Astrocyte of the cerebellum (primary cell): ENCODE data around the gene KLHDC10.
A peak's percentile ranks its signal among the peaks of the same experiment; 100 is the strongest.

Experiments
- DNase-seq: peaks from one replicate; pipeline ENCODE4 v3.0.0-alpha.2; 2011; ENCODE audit warnings: low read depth
- H3K4me3 ChIP-seq: 2 replicates; pipeline ENCODE4 v1.5.1; 2011; ENCODE audit warnings: mild to moderate bottlenecking, low read depth, low read length, moderate library complexity
- in situ Hi-C: cut with HindIII; loops from 2 replicates; pipeline ENCODE4 v1.10.0; 2017; ENCODE audit warnings: low sequenced_read_pairs
- TF ChIP-seq, protein P1 (sequence below): IDR thresholded peaks from 2 replicates; pipeline ENCODE4 v1.5.1; 2012; ENCODE audit warnings: low read length, low read depth, moderate library complexity, mild to moderate bottlenecking; ENCODE audit errors: missing control alignments

The KLHDC10 gene

DNA sequence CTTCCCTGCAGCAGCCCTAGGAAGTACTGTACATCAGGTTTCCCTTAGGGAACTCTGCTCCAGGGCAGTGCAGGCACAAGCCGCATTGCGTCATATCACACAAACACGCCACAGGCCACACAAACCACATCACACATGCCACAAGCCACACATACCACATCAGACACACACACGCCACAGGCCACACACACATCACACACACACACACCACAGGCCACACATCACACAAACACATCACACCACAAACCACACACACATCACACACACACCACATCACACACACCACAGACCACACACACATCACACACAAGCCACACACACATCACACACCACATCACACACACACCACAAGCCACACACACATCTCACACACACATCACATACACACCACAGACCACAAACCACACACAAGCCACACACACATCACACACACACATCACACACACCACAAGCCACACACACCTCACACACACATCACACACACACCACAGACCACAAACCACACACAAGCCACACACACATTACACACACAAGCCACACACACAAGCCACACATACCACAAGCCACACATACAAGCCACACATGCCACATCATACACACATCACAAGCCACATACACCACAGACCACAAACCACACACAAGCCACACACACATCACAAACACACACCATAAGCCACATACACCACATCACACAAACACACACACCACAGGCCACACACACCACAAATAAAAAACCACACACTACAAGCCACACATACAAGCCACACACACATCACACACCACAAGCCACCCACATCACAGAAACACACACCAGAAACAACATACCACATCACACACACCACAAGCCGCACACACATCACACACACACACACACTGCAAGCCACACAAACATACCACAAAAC lies 81.5 kb downstream of the KLHDC10 start:
- no peak for DNase-seq
- TF ChIP-seq, protein P1, sequence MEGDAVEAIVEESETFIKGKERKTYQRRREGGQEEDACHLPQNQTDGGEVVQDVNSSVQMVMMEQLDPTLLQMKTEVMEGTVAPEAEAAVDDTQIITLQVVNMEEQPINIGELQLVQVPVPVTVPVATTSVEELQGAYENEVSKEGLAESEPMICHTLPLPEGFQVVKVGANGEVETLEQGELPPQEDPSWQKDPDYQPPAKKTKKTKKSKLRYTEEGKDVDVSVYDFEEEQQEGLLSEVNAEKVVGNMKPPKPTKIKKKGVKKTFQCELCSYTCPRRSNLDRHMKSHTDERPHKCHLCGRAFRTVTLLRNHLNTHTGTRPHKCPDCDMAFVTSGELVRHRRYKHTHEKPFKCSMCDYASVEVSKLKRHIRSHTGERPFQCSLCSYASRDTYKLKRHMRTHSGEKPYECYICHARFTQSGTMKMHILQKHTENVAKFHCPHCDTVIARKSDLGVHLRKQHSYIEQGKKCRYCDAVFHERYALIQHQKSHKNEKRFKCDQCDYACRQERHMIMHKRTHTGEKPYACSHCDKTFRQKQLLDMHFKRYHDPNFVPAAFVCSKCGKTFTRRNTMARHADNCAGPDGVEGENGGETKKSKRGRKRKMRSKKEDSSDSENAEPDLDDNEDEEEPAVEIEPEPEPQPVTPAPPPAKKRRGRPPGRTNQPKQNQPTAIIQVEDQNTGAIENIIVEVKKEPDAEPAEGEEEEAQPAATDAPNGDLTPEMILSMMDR, result no peak
- no peak overlapping the region for H3K4me3 ChIP-seq
- in situ Hi-C loops, result no loop called here

DNA sequence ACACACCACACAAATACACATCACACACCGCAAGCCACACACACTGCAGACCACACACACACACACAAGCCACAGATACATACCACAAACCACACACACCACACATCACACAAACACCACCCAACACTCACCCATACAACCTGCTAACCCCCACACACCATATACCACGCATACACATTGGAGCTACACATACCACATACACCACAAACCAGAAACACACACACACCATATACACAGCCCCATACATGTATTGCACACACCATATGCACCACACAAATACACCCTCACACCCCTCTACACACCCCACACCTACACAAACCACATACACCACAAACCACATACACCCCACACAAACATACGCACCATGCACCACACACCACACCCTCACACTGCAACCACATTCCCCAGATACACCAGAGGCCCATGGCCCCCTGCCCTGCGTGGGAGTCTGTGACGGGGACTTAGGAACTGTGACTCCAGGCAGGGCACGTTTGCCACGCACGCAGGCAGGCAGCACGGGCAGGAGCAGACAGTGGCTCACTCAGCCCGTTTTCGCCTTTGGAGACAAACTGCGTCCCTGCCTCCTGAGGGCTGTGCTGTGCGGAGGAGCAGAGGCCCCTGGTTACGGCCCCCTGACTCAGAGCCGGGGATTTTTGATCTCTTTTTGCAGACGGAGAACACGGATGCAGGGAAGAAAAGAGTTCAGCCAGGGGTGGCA lies 82.3 kb downstream of the KLHDC10 start:
- TF ChIP-seq, protein P1, result no peak
- in situ Hi-C loops, result no loop called here
- H3K4me3 ChIP-seq, result no peak overlapping the region
- no peak for DNase-seq

DNA sequence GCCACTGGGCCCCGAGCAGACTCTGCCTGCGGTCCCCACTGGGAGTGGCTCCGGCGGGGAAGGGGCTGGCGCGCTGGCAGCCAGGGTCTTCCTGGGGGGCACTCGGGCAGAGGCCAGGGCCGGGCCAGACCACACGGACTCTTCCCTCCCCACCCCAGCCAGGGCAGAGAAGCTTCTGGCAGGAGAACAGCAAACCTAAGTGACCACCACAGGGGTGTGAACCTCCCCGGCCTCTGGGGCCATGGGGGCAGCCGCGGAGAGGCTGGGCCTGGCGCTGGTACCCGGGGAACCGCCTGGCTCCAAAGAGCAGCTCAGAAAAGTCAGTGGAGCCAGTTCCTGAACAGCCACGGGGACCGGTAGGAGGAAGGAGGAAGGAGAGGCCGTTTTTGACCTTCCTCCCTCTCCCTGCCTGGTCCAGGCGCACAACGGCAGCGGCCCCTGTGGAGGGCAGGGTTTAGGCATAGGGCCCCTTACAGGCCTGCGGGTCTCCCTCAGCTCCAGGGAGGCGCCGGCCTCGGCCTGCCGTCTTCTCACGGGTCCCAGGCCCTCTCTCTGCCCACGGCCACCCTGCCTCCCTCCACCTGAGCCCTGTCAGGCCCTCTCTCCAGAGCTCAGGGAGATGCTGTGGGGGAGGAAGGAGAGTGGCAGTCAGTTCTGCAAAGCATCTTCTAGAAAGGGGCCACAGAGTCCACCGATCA lies 83.0 kb downstream of the KLHDC10 start:
- DNase-seq, result no peak
- in situ Hi-C loops, result no loop called here
- H3K4me3 ChIP-seq, result no peak overlapping the region
- TF ChIP-seq, protein P1, result no peak

DNA sequence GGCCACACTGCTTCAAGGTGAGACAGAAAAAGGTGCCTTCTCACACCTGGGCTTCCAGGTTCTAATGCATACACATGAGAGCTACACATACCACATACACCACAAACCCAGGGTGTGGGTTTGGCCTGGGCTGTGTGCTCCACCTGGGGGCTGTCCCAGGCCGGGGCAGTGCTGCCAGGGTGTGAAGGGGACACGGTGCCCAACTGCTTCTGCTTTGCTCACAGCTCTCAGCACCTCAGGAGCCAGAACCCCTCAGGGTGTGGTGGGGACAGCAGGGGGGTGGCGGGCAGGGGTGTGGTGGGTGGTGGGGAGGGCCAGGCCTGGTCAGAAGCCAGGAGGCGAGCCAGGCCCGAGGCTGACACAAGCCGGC lies 83.8 kb downstream of the KLHDC10 start:
- TF ChIP-seq, protein P1, result no peak
- DNase-seq, result no peak
- in situ Hi-C loops, result no loop called here

DNA sequence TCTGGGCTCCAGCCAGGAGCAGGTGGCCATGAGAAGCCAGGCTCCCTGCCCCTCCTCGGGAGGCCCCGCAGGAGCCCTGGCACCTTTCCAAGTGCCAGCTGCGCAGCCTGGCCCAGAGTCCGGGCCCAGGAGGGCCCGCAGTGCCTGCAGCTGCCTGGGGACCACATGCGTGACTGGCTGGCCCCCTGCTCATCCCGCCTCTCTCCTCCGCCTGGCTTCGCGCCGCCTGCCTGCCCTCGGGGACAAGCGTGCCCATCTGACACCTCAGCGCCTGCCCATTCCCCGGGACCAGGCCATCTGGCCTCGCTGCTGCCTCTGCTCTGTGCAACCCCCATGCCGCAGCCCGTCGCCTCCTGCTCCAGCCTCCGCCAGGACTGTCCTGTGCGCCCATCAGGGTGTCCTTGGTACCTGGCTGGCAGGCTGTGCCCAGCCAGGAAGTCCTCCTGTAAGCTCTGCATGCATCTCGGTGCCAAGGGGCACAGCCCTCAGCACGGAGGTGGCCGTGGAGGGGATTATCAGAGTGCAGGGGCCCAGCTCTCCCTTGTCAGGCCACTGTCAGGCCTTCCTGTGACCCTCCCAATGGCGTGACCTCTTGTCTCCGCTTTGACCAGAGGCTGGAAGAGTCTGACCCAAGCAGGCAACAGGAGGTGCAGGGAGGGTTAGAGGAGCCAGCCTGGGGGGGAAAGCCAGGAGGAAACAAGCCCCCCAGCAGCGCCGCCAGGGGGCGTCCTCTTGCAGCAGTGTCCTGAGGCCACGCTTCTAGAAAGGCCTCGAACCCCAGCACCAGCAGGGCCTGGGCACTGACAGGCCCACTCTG lies 84.4 kb downstream of the KLHDC10 start:
- in situ Hi-C loops, result no loop called here
- TF ChIP-seq, protein P1, result peak; percentile 28
- DNase-seq, result no peak
- no peak overlapping the region for H3K4me3 ChIP-seq

More for the DNA sequence above, 83.8 kb downstream of the KLHDC10 start:
- no peak overlapping the region for H3K4me3 ChIP-seq
